ENCODE measurements around the gene BORCS8. TPM values are rescaled to one million over a fixed set of nuclear protein-coding genes. Genes with fewer than 3 reads are reported as not detected.
A peak's percentile ranks its signal among the peaks of the same experiment; 100 is the strongest.
"Not testable (repeated sequence)": the region's sequence is repeated elsewhere in the genome, so short reads cannot be mapped to it uniquely, and the experiment has no call there.

BORCS8 gene
- polyA plus RNA-seq, 5 donors = 16.3 to 20.7 (median 17.6) TPM

DNA sequence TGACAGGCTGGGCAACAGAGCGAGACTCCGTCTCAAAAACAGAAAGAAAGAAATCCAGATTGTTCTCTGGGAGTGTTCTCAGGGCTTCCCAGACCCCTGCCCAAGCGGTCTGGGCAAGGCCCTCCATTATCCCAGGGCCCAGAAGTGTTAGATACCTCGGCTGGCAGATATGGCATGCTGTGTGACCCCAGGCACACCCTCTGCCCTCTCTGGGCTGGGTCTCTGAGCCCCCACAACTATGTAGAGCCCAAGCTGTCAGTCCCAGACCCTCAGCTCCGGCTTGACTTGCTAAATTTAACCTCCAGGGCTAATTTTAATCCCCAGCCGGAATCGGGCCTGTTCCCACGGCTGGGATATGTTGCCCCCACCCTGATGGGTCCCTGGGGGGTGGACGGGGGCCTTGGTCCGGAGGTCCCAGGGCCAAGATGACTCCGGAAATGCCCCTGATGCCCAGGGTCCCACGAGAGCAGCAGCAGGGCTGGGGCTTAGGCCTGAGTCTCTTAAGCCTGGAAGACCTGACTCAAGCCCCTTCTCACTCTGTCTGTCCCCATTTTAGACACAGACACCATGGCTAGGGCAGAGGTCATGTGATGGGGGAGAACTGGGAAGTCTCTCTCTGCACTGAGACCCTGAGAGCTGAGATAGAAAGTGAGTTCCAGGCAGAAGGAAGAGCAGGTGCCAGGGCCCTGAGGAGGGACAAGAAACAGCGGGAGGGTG, 39.1 kb downstream of the BORCS8 start:
- no peak for DNase-seq

GRCh38 chr19:19151418-19151817, 40.5 kb downstream of the BORCS8 start:
- no peak for DNase-seq

GRCh38 chr19:19149435-19149834, 42.5 kb downstream of the BORCS8 start:
- DNase-seq = no peak

DNA sequence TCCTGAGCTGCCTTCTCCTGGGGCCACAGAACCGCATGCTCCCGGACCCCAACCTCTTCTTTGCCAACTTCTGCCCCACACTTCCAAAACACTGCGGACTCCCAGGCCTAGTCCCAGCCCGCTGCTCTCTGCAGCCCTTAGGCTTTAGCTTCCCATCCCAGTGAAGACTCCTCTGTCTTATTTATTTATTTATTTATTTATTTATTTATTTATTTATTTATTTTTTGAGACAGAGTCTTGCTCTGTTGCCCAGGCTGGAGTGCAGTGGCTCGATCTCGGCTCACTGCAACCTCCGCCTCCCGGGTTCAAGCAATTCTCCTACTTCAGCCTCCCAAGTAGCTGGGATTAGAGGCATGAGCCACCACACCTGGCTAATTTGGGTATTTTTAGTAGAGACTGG, 43.4 kb downstream of the BORCS8 start:
- DNase-seq = not testable (repeated sequence)

GRCh38 chr19:19147344-19147743, 44.6 kb downstream of the BORCS8 start:
- no peak for DNase-seq

- no peak for DNase-seq
These were observed 45.1 kb downstream of the BORCS8 start for GRCh38 chr19:19146865-19147264.

GRCh38 chr19:19145684-19146608, 46.0 kb downstream of the BORCS8 start:
- DNase-seq = peak in 1 of 2 donors; percentile 55

DNA sequence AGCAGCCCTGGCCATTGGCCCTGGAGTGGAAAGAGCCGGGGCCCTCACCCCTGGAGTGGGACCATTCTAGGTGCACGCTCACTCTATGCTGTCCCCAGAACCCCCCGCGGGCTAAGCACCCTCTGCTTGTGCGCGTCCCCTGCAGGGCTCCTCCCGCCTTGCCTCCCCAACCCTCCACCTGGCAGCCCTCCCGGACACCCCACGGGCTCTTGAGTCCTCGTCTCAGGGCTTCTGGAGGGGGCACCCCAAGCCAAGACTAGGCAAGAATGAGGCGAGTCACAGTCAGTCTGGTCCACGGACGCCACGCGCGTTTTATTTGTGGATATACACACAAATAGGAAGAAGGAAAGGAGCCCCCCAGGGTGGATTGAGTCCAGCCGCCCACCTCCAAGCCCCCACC, 46.7 kb downstream of the BORCS8 start:
- DNase-seq = no peak

DNA sequence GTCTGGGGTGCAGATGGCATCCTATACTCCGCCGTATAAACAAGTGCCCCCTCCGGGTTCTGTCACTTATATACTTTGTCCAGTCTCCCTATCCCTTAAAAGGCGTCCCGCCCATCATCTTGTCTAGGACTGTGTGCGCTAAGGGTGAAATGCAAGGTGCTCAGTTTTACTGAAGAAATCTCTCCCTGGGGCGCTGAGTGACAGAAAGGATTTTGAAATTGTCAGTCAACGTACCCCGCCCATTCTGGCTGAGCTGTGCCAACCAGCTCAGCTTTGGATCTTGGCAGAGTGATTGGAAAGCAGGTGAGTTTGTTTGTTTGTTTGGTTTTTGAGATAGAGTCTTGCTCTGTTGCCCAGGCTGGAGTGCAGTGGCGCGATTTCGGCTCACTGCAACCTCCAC, 49.6 kb downstream of the BORCS8 start:
- no peak for DNase-seq

GRCh38 chr19:19140476-19140875, 51.5 kb downstream of the BORCS8 start:
- no peak for DNase-seq

DNA sequence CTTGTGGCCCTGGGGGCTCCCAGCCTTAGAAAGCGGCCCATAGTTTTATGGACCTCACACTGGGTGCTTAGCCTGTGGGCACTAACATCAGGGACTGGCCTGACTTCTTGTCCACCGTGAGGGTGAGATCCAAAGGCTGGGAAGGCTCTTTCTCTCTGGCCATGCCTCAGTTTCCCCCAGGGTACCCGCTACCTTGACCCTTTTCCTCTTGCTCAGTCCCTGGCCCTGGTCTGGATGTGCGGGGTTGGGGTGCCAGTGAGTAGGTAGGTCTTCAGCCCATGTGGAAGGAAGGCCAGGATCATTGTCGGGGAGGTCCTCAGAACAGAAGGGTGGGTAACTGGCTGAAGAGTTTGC, 52.1 kb downstream of the BORCS8 start:
- no peak for DNase-seq

- DNase-seq = peak; percentile 96 to 97
These were observed 53.6 kb downstream of the BORCS8 start, which contains the start of gene TMEM161A for GRCh38 chr19:19138109-19138981. TSS of gene TMEM161A (minus strand) at chr19:19138478. CDS start at chr19:19138428, 50 bp downstream.

GRCh38 chr19:19137556-19138108, 54.3 kb downstream of the BORCS8 start:
- DNase-seq = no peak

GRCh38 chr19:19135713-19136112, 56.2 kb downstream of the BORCS8 start:
- not testable (repeated sequence) for DNase-seq

DNA sequence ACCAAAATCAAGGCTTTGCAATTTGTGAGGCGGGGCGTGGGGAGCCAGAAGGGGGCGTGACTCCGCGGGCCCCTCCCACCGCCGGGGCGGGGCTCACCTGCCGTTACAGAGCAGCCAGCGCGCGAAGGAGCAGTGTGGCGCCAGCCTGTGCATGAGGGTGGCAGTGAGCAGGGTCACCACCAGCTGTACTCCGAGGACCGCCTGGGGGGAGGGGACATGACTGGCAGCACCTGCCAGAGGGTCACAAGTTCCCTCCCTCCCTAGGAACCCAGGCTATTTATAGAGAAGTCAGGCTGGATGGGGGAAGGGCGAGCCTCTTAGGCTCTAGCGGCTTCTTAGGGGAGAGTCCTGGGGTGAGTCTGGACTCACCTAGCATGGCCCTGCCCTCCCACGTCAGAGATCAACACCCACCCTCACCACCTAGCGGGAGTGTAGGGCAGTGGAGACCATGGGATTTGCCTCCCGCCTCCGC, 57.2 kb downstream of the BORCS8 start:
- DNase-seq = no peak

DNA sequence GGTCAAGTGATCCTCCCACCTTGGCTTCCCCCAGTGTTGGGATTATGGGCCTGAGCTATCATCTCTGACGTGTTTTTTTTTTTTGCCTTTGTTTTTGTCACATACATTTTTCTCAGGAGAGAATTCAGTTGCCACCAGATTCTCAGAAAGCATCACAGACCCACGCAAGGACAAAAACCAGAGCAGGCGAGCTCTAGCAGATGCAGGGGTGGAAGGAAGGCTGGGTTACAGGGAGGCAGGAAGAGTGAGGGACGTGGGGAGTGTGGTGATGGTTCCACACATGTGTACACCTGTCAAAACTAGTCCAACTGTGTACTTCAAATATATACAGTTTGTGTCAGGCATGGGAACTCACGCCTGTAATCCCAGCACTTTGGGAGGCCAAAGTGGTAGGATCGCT, 58.0 kb downstream of the BORCS8 start:
- DNase-seq = no peak

- no peak for DNase-seq
These were observed 59.0 kb downstream of the BORCS8 start for GRCh38 chr19:19132912-19133311.

- DNase-seq = no peak
These were observed 60.0 kb downstream of the BORCS8 start for GRCh38 chr19:19131989-19132388.
